K562 (cell line): ENCODE measurements around the gene HEBP2. TPM values are rescaled to one million over a fixed set of nuclear protein-coding genes. Genes with fewer than 3 reads are reported as not detected.

ENCODE experiments used
- ATAC-seq: fragments of 200-7000 bp; cut with Tn5 transposase; 3 replicates; pipeline ENCODE4 v1.9.1; 2020; ENCODE audit warnings: moderate library complexity
- BruUV-seq: library from RNA; stranded (reverse); fragments of 400-500 nt; replicated peaks from 2 replicates; lab custom pipeline; 2021; lab: Mats Ljungman, UMichigan
- CTCF ChIA-PET: fragments of 300-600 bp; formaldehyde crosslinking; extraction: SDS; loops from one replicate; lab custom pipeline; 2021; ENCODE audit warnings: low intra/inter-chr PET ratio; lab: Yijun Ruan, JAX
- POLR2A ChIA-PET: fragments of 300-600, 350-650 bp; sonication (Branson Sonifier 250); formaldehyde crosslinking; extraction: SDS; loops from one replicate; lab custom pipeline; 2021; ENCODE audit warnings: antibody characterized with exemption, inconsistent platforms; lab: Yijun Ruan, JAX
- DNase-seq, 4 experiments: peaks; one replicate each; pipeline versions ENCODE4 v3.0.0 to v3.0.0-alpha.2; 2011 to 2018; ENCODE audit warnings: low spot score in 3 of 4, mixed read lengths in 3 of 4; ENCODE audit errors: extremely low read depth in 1 of 4
- FAIRE-seq: peaks from 2 replicates; lab custom pipeline; 2011; peaks lifted over from hg19 to GRCh38; lab: Jason Lieb, UNC
- H2AFZ ChIP-seq: 2 replicates; pipeline ENCODE4 v1.6.0; 2011; ENCODE audit warnings: low read depth, low read length, control low read depth, inconsistent platforms
- H3K27ac ChIP-seq: fragments of 200-600 bp; 3 replicates; pipeline ENCODE4 v1.8.0; 2011; ENCODE audit warnings: low read depth, mild to moderate bottlenecking, control low read depth, inconsistent platforms, low read length, moderate library complexity, mixed read lengths; ENCODE audit errors: extremely low read depth
- H3K27me3 ChIP-seq, 2 experiments: fragments of 300-600 bp in 1 of 2; 2 replicates in 1 of 2; 3 replicates in 1 of 2; pipeline versions ENCODE4 v1.6.0 to v1.8.0; 2011; ENCODE audit warnings: inconsistent platforms in 2 of 2, low read length in 2 of 2, mild to moderate bottlenecking in 1 of 2, mixed read lengths in 1 of 2, moderate library complexity in 1 of 2; ENCODE audit not compliant: control insufficient read depth in 2 of 2, insufficient read depth in 2 of 2
- H3K36me3 ChIP-seq: fragments of 300-600 bp; 3 replicates; pipeline ENCODE4 v1.8.0; 2011; ENCODE audit warnings: mild to moderate bottlenecking, low read length, inconsistent platforms; ENCODE audit not compliant: control insufficient read depth, insufficient read depth
- H3K4me1 ChIP-seq, 2 experiments: fragments of 200-600 bp in 1 of 2; replicated peaks in 1 of 2; 2 replicates in 1 of 2; 3 replicates in 1 of 2; pipeline versions ENCODE4 v1.5.1 to v1.8.0; 2011; ENCODE audit warnings: inconsistent platforms in 2 of 2, low read length in 2 of 2, mild to moderate bottlenecking in 1 of 2, mixed read lengths in 1 of 2, moderate library complexity in 1 of 2; ENCODE audit not compliant: control insufficient read depth in 2 of 2, insufficient read depth in 2 of 2
- H3K4me2 ChIP-seq: 2 replicates; pipeline ENCODE4 v1.6.1; 2011; ENCODE audit warnings: low read length, control low read depth, inconsistent platforms, mixed read lengths; ENCODE audit not compliant: insufficient read depth
- H3K4me3 ChIP-seq: fragments of 200-600 bp; sonication (generic), shearing (Covaris generic); 2 replicates; pipeline ENCODE4 v1.5.1; 2016; ENCODE audit warnings: control low read depth, inconsistent platforms
- H3K79me2 ChIP-seq: fragments of 200-600 bp; 3 replicates; pipeline ENCODE4 v1.8.0; 2011; ENCODE audit warnings: low read length, inconsistent platforms; ENCODE audit not compliant: control insufficient read depth, insufficient read depth
- H3K9ac ChIP-seq, 2 experiments: 2 replicates each; pipeline versions ENCODE4 v1.6.0 to v1.6.1; 2011; ENCODE audit warnings: low read depth in 2 of 2, low read length in 2 of 2, control low read depth in 1 of 2, inconsistent platforms in 1 of 2, mild to moderate bottlenecking in 1 of 2, mixed read lengths in 1 of 2; ENCODE audit not compliant: insufficient read depth in 1 of 2
- H3K9me1 ChIP-seq: one replicate; pipeline ENCODE4 v1.6.0; 2011; ENCODE audit warnings: inconsistent platforms, mild to moderate bottlenecking, low read length, moderate library complexity; ENCODE audit not compliant: control insufficient read depth, insufficient read depth
- H3K9me3 ChIP-seq: replicated peaks from 2 replicates; pipeline ENCODE4 v1.5.1; 2011; ENCODE audit warnings: low read depth, low read length, inconsistent platforms; ENCODE audit not compliant: control insufficient read depth, insufficient read depth
- H4K20me1 ChIP-seq: replicated peaks from 2 replicates; pipeline ENCODE4 v1.6.1; 2011; ENCODE audit warnings: low read length, inconsistent platforms, mixed read lengths; ENCODE audit not compliant: control insufficient read depth, insufficient read depth
- C11orf30 ChIP-seq: fragments of 450-650 bp; IDR thresholded peaks from 2 replicates; pipeline ENCODE4 v1.6.1; 2016; ENCODE audit warnings: low read depth, mild to moderate bottlenecking
- CREB1 ChIP-seq, 2 experiments: sonication (generic) in 1 of 2; formaldehyde crosslinking in 1 of 2; IDR thresholded peaks; 2 replicates each; pipeline versions ENCODE4 v1.6.1 to v1.8.0; 2012 to 2022; ENCODE audit warnings: inconsistent platforms in 1 of 2, mild to moderate bottlenecking in 1 of 2, missing genetic modification reagents in 1 of 2, moderate library complexity in 1 of 2
- ELF4 ChIP-seq: fragments of 450-650 bp; formaldehyde crosslinking; IDR thresholded peaks from 2 replicates; pipeline ENCODE4 v1.4.0; 2022; ENCODE audit warnings: missing genetic modification characterization
- ERF ChIP-seq: fragments of 450-650 bp; formaldehyde crosslinking; IDR thresholded peaks from 2 replicates; pipeline ENCODE4 v1.4.0; 2020; ENCODE audit warnings: mild to moderate bottlenecking, mixed read lengths
- HNRNPL ChIP-seq: fragments of 200-400 bp; formaldehyde crosslinking; IDR thresholded peaks from 2 replicates; pipeline ENCODE4 v1.6.1; 2017; ENCODE audit warnings: low read depth, mild to moderate bottlenecking, low read length
- ID3 ChIP-seq, 2 experiments: fragments of 250-450 bp in 1 of 2; fragments of 450-650 bp in 1 of 2; sonication (Bioruptor Pico) in 1 of 2; IDR thresholded peaks; 2 replicates each; pipeline versions ENCODE4 v1.6.1 to v1.8.0; 2016 to 2021; ENCODE audit warnings: mild to moderate bottlenecking in 2 of 2, moderate library complexity in 2 of 2, missing compliant biosample characterization in 1 of 2, missing genetic modification characterization in 1 of 2
- POLR2A ChIP-seq: fragments of 450-650 bp; conservative IDR thresholded peaks from 2 replicates; pipeline ENCODE4 v1.6.1; 2016
- RUNX1 ChIP-seq: sonication (generic); IDR thresholded peaks from 2 replicates; pipeline ENCODE4 v1.6.1; 2016; ENCODE audit warnings: antibody characterized with exemption, low read depth
- SRSF1 ChIP-seq: fragments of 200-400 bp; formaldehyde crosslinking; IDR thresholded peaks from 2 replicates; pipeline ENCODE4 v1.6.1; 2017; ENCODE audit warnings: mild to moderate bottlenecking, low read depth, low read length, moderate library complexity
- STAT5B ChIP-seq: fragments of 250-450 bp; sonication (Bioruptor Pico); IDR thresholded peaks from 2 replicates; pipeline ENCODE4 v1.8.0; 2021; ENCODE audit warnings: mild to moderate bottlenecking, inconsistent platforms
- TAF1 ChIP-seq: IDR thresholded peaks from 2 replicates; pipeline ENCODE4 v1.6.1; 2011; ENCODE audit warnings: mild to moderate bottlenecking, low read length, moderate library complexity; ENCODE audit not compliant: insufficient read depth, control insufficient read depth, severe bottlenecking; ENCODE audit errors: extremely low read depth
- TEAD1 ChIP-seq, 2 experiments: fragments of 450-650 bp in 1 of 2; sonication (generic) in 1 of 2; formaldehyde crosslinking; IDR thresholded peaks; 2 replicates each; pipeline versions ENCODE4 v1.4.0 to v1.8.0; 2020 to 2022; ENCODE audit warnings: mild to moderate bottlenecking in 2 of 2, missing genetic modification reagents in 1 of 2
- ZBTB1 ChIP-seq: sonication (generic); formaldehyde crosslinking; IDR thresholded peaks from 2 replicates; pipeline ENCODE4 v1.8.1; 2023; ENCODE audit warnings: missing genetic modification reagents, low read depth, mild to moderate bottlenecking, borderline replicate concordance
- ZC3H8 ChIP-seq: fragments of 450-650 bp; IDR thresholded peaks from 2 replicates; pipeline ENCODE4 v1.6.1; 2017
- ZNF232 ChIP-seq: sonication (generic); formaldehyde crosslinking; IDR thresholded peaks from 2 replicates; pipeline ENCODE4 v1.8.0; 2022; ENCODE audit warnings: mild to moderate bottlenecking, missing genetic modification reagents
- WGBS: fragments of 100-300 bp; shearing (Covaris generic); methylation state at CpG from one replicate; pipeline ENCODE4 v1.1.6; 2016; ENCODE audit warnings: low coverage, mixed read lengths; ENCODE audit not compliant: insufficient coverage; ENCODE audit errors: missing lambda C conversion rate; 5-methylcytosine and 5-hydroxymethylcytosine counted together
- in situ Hi-C: fragments of 300-500 bp; cut with MboI; formaldehyde crosslinking; loops from 4 replicates; pipeline ENCODE4 v1.15.0; 2018; ENCODE audit warnings: inconsistent platforms, mixed read lengths
- intact Hi-C: fragments of 100-400 bp; cut with micrococcal nuclease; formaldehyde crosslinking; loops from 2 replicates; pipeline ENCODE4 v1.14.2; 2022
- polyA plus RNA-seq, 8 experiments: library from polyadenylated mRNA; depleted of rRNA in 4 of 8; stranded (reverse) in 5 of 8; unstranded in 3 of 8; fragments of >200 nt; fragmentation: Nextera tagmentation in 2 of 8; fragmentation: Illumina TruSeq in 1 of 8; extraction: Ambion mirVana in 2 of 8; extraction: Trizol in 1 of 8; gene quantifications; 2 replicates each; pipeline versions ENCODE4 v1.2.1 to v1.2.3, GENCODE V29; 2011 to 2014; ENCODE audit warnings: inconsistent platforms in 1 of 8, missing spikeins in 1 of 8
- total RNA-seq, 7 experiments: library from RNA; depleted of rRNA in 6 of 7; stranded (reverse); fragments of >200 nt in 6 of 7; fragmentation: Illumina TruSeq in 2 of 7; extraction: Trizol in 2 of 7; gene quantifications; 2 replicates each; pipeline versions ENCODE4 v1.2.1 to v1.2.3, GENCODE V29; 2011 to 2021; ENCODE audit warnings: low replicate concordance in 1 of 7

HEBP2 gene
- total and polyA plus RNA-seq, 9 of the 15 experiments (the other 6 are each of a cell fraction or from before 2014, with no cell fraction given) = 8.5 to 63.7 (median 36.9) TPM

GRCh38 chr6:138383776-138384175, 20.2 kb upstream of the HEBP2 start:
- BruUV-seq = no TSS peak
- CTCF ChIA-PET = no interaction called here

More at GRCh38 chr6:138383776-138384175, 20.2 kb upstream of the HEBP2 start:
- Histone ChIP-seq H3K36me3 (no peaks in the 10 kb centered on the region), H3K79me2 (no peaks in the 10 kb centered on the region), H3K9me3 (no peaks in the 10 kb centered on the region), H3K4me3 (no peak overlapping the region), H3K9ac (no peak overlapping the region), H3K9me1 (no peaks in the 10 kb centered on the region), H4K20me1 (no peaks in the 10 kb centered on the region), H3K27ac (no peak overlapping the region), H3K27me3 (peaks cover 8 to 19% of the 10 kb centered on the region in 2 experiments), H3K4me2 (no peak overlapping the region), H3K4me1 (peaks cover 0 to 2% of the 10 kb centered on the region in 2 experiments; a peak in 1 of 5 replicates), H2AFZ (no peak overlapping the region)
- no peak for TF ChIP-seq ZNF232
- TF ChIP-seq ERF (CRISPR knock-in tag) = no peak
- no peak for TF ChIP-seq RUNX1
- TF ChIP-seq CREB1 (IDR thresholded peaks at IDR 0.05) = no peak
- no peak for TF ChIP-seq CREB1 (CRISPR knock-in tag; IDR thresholded peaks at IDR 0.05)
- TF ChIP-seq ELF4 (CRISPR knock-in tag) = no peak
- no peak for TF ChIP-seq HNRNPL
- no peak for TF ChIP-seq POLR2A
- TF ChIP-seq ZC3H8 = no peak
- TF ChIP-seq ID3 (CRISPR knock-in tag; IDR thresholded peaks at IDR 0.05) = no peak
- TF ChIP-seq ID3 (tag; IDR thresholded peaks at IDR 0.05) = no peak
- no peak for TF ChIP-seq SRSF1
- TF ChIP-seq TEAD1 (CRISPR knock-in tag; IDR thresholded peaks at IDR 0.05) = no peak
- TF ChIP-seq ZBTB1 (CRISPR knock-in tag) = no peak
- TF ChIP-seq TAF1 = no peak
- no peak for TF ChIP-seq C11orf30
- no peak for TF ChIP-seq STAT5B
- no peak for DNase-seq
- intact Hi-C loops = no loop called here
- in situ Hi-C loops = no loop called here
- 6% methylated on average over 3 of the region's 3 CpGs for WGBS
- no peak for FAIRE-seq
- ATAC-seq = no peak
- POLR2A ChIA-PET = interaction anchor here (0.6 kb wide), 1 partner anchor 51 kb away, joined by 3 read pairs; no protein-coding TSS in a partner anchor
